IPS DF 19.7 (cell line): ENCODE data around the gene DMXL2.
"Not testable (repeated sequence)": the region's sequence is repeated elsewhere in the genome, so short reads cannot be mapped to it uniquely, and the experiment has no call there.

Experiments
- DNase-seq: peaks from one replicate; pipeline ENCODE4 v3.0.0-alpha.2; 2013; ENCODE audit warnings: low read depth, low spot score

Gene DMXL2

DNA sequence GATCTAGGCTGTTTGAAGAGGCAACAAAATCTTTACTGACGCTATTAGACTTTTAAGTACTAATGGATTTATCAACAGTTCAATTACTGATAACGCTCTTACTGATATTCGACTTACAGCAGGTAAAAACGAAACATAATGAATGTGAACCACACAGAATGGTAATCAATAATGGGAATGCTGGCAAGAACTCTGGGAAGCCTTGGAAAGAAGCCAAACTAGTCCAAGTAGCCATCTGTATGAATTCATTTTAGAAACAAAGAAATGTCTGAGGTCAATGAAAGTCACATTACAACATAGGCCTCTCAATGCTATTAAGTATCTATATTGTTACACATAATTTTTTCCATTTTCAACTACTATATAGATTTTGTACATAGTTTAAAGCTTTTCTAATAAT lies 130.0 kb downstream of the DMXL2 start:
- no peak for DNase-seq

DNA sequence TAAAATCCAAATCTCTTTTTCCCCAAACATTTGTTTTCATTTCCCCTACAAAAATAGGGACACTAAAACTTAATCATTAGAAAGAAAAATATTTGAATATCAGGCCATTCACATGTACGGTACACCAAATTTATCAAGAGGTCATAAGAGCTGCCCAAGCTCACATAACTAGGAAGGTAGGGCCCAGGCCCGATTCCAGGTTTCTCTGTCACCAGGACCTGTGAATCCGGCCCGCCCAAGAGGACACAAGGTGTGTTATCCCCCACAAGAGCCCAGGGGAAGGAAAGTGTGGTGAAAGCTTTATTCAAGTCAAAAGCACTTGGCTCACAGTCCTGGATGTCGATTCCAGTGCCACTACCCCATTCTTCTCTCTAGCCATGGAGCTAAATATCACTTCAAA lies 130.6 kb downstream of the DMXL2 start:
- DNase-seq: no peak

DNA sequence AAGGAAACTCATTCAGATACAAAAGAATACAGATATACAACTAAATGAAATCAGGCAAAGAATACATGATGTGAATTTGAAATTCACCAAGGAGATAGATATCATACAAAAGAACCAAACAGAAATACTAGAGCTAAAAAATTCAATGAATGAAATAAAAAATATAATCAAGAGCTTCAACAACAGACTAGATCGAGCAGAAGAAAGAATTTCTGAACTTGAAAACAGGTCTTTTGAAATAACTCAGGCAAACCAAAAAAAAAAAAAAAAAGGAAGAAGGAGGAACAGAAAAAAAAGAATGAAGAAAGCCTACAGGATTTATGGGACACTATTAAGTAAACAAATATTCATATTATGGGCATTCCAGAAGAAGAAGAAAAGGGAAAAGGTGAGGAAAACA lies 137.8 kb downstream of the DMXL2 start:
- no peak for DNase-seq

DNA sequence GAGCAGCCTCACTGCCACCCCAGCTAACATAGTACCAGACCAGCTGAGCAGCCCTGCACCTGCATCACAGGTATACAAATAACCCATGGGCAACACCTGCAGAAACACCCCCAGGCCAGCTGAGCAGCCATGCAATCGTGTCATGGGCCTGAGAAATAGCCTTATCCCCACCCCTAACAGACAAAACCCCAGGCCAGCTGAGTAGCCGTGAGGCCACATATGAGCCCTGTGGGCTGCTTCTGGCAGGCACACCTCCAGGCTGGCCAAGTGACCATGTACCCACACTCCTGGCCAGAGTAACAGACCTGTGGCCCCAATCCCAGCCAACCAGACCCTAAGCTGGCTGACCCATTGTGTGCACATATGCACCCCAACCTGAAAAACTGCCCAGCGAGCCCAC lies 138.6 kb downstream of the DMXL2 start:
- no peak for DNase-seq

DNA sequence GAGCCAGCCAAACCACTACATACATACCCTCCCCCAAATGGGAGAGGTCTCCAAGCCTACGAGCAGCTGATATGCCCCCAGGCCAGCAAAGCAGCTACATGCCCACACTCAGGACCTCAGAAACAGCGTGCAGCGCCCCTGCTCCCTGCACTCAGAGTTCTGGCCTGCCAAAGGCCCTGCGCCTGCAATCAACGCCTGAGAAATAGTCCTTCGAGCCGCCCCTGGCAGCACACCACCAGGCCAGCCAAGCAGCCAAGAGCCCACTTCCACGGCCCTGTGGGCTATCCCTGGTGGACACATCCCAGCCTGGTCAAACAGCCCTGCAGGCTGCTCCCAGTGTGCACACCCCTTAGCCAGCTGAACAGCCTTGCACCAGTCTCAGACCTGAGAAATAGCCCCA lies 139.1 kb downstream of the DMXL2 start:
- DNase-seq: no peak

DNA sequence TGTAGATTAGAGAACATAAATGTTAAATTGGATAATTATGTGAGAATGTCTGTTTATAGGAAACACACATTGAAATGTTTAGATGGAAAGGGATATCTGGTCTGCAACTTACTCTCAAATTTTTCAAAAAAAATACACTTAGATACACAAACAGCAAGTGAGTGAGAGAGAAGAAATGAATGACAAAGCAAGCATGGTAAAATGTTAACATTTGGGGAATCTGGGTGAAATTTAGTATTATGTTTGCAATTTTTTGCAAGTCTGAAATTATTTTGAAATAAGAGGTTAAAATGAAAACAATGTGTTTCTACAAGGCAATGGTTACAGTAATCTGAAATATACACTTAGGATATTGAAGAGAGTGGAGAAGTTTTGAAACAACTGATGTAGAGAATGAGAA lies 146.8 kb downstream of the DMXL2 start:
- no peak for DNase-seq

DNA sequence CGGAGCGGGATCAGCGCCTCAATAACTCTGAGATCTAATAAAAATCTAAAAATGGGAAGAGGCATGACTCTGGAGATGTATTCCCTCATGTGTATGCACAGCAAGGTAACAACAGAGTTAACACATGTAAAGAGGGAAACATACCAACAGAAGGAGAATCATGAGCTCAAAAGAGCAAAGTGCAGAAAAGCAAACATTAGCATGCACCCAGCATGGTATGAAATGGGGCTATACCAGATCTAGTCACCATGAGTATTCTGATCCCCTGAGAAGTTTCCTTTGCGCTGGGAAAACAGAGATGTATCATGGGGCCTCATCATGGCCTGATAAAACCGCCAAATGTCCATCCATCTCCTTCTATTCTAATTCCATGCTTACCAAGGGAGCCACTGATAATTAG lies 152.1 kb downstream of the DMXL2 start:
- DNase-seq: no peak

DNA sequence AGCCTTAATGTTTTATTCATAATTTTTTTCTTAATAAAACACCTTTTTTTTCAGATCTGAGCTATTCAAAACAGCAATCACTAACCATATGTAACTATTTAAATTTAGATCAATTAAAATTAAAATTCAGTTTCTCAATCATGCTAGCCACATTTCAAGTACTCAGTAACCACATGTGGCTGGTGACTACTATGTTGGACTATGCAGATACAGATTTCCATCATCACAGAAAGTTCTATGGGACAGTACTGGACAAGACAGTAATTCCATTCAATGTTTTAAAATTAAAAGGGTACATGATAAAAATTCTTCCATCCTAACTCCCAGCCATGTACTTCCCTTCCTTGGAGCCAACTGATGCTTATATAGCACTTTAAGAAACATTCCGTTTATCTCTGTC lies 161.8 kb downstream of the DMXL2 start:
- no peak for DNase-seq

DNA sequence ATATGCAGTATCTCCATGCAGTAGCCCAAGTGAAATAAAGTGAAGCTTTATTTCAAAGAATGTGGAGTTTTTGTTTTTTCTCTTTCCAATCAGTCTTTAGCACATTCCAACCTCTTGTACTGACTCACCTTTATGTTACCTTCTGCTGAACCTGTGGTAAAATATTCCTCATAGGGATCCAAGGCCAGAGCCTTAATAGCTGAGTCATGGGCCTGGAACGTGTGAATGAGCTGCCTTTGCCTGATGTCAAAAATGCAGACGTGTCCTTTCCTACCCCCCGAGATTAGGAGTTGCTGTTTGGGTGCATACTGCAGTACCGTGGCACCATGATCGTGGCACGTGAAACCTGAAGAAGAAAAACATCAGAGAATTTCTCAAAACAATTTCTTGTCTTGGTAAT lies 172.6 kb downstream of the DMXL2 start:
- DNase-seq: no peak

DNA sequence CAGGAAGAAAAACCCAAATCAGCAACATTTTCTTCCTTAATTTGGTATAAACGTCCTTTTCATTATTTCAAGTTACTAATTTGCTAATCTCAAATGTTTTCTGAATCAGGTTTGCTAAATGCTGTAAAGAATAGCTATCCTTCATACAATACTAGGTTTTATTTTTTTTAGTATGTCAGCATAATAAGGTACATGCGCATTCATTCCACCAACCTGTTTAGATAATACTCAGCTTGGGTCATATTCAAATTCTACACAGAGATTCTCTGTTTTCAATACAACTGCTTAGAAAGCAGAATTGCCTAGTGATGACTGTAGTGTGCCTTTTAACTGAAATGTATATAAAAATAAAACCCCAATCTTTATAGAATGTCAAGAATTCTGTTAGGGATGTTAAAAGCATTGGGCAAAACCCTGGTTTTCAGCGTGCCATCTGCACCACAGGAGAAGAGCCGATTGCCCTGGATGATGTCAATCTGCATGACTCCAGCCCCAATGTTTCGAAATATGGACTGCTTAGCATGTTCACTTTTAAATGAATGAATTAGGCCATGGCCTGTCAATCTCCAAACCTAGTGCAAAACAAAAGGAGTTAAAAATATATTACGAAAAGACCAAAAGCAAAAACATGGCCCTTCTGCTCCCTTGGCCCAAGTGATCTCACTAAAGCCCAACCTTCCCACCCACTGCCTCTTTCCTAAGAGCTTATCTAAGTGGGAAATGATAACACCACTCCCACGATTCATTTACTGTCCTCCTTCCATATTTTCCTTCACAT lies 173.8 kb downstream of the DMXL2 start:
- DNase-seq: no peak

DNA sequence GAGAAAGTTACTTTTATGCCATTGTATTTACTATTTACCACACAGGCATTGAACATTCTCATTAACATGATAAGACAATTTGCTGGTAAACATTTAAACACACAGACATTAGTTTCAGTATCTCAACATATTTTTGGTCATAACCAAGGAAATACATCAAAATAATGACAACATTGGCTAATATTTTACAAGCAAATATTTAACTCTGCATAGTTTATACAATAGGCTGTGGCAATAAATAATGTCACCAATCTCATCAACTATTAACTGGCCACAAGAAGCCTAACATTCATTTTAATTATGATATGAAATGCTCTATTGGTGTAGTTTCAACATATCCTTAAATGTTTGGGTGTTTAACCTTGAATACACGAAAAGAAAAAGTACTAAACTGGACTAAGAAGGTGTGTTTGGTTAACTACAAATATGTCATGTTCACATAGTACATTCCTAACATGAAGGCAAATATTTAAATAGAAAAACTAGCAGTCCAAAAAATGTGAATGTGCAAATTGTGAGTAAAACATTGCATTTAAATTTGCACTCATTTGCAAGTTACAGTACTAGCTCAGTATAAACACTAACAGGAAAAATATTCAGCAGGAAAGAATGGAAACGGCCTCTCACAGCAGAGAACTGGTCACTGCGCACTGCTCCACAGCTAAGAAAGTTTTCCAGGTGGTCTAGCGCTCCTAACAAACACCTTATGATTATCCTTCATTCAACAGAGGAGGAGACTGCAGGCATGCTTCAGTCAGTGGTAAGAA lies 174.5 kb downstream of the DMXL2 start:
- DNase-seq: no peak

DNA sequence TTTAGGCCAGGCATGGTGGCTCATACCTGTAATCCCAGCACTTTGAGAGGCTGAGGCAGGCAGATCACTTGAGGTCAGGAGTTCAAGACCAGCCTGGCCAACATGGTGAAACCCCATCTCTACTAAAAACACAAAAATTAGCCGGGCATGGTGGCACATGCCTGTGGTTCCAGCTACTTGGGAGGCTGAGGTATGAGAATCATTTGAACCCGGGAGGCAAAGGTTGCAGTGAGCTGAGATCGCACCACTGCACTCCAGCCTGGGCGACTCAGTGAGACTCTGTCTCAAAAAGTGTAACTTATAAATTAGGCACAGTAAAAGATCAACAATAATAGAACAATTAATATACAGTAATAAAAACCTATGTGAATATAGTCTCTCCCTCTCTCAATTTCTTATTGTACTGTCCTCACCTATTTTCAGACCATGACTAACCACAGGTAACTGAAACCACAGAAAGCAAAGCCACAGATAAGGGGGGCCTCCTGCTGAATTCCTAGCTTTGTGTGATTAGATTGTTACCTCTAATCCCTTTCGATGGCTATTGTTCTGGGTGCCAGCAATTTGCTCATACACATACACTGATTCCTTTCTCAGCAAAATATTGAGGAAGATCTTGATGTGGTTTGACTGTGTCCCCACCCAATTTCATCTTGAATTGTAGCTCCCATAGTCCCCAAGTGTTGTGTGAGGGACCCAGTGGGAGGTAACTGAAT lies 176.4 kb downstream of the DMXL2 start:
- DNase-seq: not testable (repeated sequence)

DNA sequence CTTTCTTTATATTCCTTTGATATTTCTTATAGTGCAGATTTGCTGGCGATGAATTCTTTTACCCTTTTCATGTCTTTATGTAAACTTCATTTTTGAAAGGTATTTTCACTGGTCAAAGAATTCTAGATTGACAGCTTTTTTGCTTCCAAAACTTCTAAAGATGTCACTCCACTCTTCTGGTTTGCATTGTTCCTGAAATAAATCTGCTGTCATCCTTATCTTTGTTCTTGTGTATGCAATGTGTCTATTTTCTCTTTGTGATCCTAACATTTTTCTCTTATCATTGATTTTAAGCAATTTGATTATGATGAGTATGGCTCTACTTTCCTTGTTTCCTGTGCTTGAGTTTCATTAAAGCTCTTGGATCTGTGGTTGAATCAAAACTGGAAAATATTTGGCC lies 177.8 kb downstream of the DMXL2 start:
- DNase-seq: no peak

DNA sequence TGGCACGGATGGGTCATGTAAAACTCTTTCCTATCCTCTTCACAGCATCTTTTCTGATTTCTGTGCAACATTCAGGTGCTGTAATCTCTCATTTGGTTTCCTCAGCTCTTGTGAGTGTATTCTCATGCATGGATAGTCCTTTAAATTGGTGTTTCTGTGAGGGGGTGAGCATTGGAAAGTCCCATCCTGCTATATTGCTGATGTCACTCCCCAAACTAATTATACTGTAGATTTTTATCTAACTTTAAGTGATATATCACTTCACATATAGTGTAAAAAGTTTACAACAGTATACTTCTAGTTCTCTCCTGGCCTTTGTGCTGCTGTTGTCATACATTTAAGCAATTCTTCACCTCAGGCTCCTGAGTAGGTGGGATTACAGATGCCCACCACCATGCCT lies 178.5 kb downstream of the DMXL2 start:
- no peak for DNase-seq

DNA sequence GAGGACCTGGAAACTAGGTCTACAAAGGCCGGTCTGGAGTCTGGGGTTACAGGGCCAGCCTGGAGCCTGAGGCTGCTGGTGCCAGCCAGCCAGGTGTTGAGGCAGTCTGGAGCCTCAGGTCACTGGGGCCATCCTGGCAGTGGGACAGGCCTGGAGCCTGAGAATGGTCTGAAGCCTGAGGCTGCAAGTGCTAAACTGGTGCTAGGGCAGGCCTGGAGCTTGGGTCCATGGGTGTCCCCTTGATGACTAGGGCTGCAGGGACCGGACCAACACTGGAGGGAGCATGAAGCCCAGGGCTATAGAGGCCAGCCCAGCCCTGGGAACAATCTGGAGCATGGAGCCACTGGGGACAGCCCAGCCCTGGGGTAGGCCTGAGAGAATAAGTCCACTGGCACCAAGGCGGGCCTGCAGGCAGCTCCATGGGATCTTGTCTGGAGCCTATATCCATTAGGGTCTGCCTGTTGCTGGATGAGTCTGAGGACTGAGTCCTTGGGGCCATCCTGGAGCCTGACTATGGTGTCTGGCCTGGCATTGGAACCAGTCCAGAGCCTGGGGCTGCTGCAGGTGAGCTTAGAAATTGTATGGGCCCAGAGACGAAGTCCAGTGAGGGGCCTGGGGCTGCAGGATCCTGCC lies 179.2 kb downstream of the DMXL2 start:
- no peak for DNase-seq

DNA sequence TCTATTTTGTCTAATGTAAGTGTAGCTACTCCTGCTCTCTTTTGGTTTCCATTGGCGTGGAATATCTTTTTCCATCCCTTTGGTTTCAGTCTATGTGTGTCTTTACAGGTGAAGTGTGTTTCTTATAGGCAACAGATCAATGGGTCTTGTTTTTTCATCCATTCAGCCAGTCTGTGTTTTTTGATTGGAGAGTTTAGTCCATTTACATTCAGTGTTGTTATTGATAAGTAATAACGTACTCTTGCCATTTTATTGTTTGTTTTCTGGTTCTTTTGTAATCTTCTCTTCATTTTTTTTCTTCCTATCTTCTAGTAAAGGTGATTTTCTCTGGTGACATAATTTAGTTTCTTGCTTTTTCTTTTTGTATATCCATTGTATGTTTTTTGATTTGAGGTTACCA lies 184.0 kb downstream of the DMXL2 start:
- no peak for DNase-seq

DNA sequence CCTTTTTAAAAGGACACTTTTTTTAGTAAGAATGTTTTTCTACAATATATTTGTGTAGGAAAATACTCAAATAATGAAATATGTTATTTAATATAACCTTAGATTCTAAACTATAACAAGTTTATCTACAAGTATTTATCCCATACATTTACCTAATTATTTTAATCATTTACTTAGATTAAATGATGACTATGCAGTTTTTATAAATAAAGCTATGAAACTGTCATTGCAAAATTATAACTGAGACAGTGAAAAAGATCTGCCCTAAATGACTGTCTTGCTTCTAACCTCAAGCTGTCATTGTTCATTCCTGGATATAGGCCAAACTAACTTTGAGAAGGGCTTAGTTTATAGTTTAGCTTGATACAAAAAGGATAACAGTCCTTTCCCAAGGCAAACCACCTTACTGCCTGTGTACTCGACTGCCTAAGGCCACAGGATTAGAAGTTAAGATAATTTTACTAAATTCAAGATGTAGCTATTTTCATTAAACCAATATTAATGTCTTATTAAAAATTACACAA lies 197.0 kb downstream of the DMXL2 start:
- DNase-seq: no peak

DNA sequence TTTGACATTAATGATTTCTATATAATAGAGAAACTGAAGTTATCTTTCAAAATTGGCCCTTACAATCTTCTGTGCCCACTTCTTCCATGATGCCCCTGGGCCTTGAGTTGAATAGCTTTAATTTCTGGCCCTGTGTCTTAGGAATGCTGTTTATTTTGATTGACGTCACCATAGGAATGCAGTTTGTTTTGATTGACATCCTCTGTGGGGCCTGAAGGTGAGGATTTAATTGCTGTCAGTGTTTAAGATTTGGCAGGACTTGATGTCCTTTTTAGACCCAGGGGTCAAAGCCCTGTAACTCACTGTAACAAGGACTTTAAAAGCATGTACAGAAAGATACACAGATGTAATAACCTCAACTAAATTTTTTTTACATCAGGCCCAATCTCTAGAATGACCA lies 197.8 kb downstream of the DMXL2 start:
- DNase-seq: no peak

DNA sequence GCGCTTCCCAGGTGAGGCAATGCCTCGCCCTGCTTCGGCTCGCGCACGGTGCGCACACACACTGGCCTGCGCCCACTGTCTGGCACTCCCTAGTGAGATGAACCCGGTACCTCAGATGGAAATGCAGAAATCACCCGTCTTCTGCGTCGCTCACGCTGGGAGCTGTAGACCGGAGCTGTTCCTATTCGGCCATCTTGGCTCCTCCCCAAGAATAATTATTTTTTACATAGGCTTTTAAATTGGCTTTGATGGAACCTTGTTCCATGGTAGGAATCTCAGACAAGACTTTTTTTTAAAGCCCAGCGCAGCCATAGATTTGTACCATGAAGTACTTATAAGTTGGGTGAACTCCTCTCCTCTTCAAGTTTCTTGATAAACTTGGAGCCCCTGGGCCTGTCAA lies 199.5 kb downstream of the DMXL2 start:
- not testable (repeated sequence) for DNase-seq

DNA sequence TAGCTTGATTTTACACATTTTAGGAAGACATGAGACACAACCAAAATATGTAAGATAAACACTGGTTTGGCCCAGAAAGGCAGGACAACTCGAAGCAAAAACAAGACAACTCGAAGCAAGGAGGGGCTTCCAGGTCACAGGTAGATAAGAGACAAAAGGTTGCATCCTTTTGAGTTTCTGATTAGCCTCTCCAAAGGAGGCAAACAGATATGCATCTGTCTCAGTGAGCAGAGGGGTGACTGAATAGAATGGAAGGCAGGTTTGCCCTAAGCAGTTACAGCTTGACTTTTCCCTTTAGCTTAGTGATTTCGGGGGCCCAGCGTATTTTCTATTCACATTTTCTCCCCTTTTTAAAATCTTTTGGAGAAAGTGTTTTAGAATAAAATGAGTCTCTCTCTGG lies 206.4 kb downstream of the DMXL2 start:
- no peak for DNase-seq

DNA sequence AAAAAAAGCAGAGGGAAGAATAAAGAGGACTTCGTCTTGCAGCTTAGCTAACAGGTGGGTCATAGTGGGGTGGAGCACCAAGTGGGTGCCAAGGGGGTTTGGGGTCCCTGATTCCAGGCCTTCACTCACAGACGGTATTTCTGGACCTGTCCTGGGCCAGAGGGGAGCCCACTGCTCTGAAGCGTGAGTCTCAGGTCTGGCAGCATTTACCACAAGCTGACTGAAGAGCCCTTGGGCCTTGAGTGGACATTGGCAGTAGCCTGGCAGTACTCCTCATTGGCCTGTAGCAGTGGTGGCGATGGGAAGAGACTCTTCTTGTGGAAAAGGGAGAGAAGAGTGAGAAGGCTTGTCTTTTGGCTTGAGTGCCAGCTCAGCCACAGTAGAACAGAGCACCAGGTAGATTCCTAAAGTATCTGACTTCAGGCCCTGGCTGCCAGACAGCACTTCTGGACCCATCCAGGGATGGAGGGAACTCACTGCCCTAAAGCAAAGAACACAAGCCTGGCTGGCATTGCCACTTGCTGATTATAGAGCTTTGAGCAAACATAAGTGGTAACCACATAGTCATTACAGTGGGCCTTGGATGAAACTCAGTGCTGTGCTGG lies 208.2 kb downstream of the DMXL2 start:
- no peak for DNase-seq
